ENCODE data around the gene RELN.

GRCh38 chr7:103564416-103564815 lies 425.0 kb downstream of the RELN start:
- TF ChIP-seq TOX (CRISPR knock-in tag; IDR thresholded peaks at IDR 0.05; ENCODE audit: borderline replicate concordance): no peak
- no peak for TF ChIP-seq CSDC2 (CRISPR knock-in tag; IDR thresholded peaks at IDR 0.05)
- no peak for TF ChIP-seq PATZ1 (CRISPR knock-in tag; IDR thresholded peaks at IDR 0.05; ENCODE audit: borderline replicate concordance)
- no peak for TF ChIP-seq ZNF70 (CRISPR knock-in tag; IDR thresholded peaks at IDR 0.05)
- TF ChIP-seq CREB5 (CRISPR knock-in tag; IDR thresholded peaks at IDR 0.05; ENCODE audit: low read depth): no peak
- no peak for TF ChIP-seq ZFP3 (CRISPR knock-in tag; IDR thresholded peaks at IDR 0.05)
- TF ChIP-seq OSR1 (CRISPR knock-in tag; IDR thresholded peaks at IDR 0.05): no peak

Data from SK-N-SH treated with all-trans-retinoic acid at 6 μM for 48 hours (cell line).